ENCODE measurements around the gene PPP2R2D. TPM values are rescaled to one million over a fixed set of nuclear protein-coding genes. Genes with fewer than 3 reads are reported as not detected.
A peak's percentile ranks its signal among the peaks of the same experiment; 100 is the strongest.

Gene PPP2R2D
- total RNA-seq, 1 donor from 2014 or later, result 27.9 TPM

DNA sequence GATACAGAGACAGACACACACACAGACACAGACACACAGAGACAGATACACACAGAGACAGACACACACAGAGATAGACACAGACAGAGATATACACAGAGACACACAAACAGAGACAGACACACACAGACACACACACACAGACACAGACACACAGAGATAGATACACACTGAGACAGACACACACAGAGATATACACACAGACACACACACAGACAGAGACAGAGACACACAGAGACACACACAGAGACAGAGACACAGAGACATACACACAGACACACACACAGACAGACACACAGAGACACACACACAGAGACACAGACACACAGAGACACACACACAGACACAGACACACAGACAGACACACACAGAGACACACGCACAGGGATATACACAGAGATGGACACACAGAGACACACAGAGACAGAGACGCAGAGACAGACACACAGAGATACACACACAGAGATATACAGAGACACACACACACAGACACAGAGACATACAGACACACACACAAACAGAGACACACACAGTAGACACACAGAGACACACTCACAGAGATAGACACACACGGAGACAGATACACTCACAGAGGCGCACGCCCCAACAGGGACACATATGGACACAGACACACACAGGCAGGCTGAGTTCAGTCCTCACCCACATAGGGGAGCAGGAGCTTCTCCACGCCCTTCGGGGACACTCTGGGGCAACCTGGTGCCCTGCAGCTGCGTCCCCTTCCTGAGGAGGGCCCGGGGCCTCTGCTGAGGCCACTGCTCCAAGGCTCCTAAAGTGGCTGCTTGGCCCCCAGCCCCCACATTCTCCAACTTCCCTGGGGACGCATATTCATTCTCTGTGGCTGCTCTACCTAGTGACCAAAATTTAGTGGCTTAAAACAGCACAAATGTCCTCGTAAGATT is 10.3 kb upstream of the PPP2R2D start:
- no peak for DNase-seq

DNA sequence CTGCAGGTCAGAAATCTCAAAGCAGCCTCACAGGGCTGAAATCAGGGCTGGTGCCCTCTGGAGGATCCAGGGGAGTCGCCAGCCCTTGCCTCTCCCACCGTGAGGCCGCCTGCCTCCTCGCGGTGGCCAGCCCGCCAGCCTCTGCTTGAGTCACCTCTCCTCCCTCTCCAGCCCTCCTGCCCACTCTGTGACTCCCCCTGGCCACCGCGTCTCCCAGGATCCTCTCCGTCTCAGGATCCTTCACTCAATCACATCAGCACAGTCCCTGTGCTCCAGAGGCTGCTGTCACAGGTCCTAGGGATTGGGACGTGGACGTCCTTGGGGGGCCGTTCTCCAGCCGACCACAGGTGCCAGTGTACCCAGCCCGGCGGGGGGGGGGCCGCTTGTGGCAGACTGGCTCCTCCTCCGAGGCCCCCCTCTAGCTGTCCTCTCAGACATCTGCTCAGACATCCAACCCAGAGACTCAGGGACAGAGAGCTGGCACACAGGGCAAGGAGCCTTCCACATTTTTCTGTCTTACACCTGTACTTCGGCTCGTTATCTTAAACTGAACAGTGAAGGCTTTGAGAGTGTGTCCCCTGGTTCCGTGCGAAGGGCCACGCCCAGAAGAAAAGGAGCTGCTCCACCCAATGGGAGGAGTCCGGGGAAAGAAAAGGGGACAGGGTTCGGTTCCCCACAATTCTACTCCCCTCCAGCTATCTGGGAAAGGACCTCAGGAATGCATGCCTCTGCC is 9.4 kb upstream of the PPP2R2D start:
- peak; percentile 26 for DNase-seq

DNA sequence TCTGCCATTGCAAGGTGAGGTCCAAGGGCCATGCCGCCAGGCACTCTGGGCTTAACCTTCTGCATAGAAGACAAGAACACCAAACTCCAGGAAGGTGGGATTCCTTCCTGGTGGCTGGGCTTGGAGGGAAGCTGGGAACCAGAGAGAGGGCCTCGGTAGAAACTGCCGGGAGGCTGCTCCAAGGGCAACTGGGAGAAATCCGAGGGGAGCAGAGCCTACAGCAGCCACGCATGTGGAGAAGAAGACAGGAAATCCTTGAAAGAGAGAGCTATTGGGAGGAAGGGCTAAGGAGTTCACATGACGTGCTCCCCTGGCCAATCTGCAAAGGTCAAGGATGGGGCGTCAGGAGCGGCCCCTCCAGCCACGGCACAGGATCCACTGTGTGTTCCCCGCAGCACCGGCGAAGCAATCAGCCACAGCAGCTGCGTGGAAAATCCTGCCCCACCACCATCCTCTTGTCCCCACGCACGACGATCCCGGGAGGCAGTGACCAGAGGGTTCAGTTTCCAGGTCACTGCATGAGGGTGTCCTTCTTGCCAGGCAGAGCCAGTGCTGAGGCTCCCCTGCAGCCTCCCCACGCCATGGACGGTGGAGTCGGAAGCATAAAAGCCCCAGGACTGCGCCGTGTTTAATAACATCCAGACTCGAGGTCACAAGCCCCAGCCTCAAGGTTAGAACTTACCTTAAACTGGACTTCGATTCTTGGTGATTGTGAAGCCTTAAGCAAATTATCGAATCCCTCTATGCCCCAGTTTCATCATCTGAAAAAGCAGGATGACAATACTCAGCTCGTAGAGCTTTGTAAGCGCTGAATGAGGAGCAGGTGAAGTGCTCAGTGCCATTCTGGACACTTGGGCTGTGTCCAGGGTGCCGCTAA is 8.6 kb upstream of the PPP2R2D start:
- no peak for DNase-seq

DNA sequence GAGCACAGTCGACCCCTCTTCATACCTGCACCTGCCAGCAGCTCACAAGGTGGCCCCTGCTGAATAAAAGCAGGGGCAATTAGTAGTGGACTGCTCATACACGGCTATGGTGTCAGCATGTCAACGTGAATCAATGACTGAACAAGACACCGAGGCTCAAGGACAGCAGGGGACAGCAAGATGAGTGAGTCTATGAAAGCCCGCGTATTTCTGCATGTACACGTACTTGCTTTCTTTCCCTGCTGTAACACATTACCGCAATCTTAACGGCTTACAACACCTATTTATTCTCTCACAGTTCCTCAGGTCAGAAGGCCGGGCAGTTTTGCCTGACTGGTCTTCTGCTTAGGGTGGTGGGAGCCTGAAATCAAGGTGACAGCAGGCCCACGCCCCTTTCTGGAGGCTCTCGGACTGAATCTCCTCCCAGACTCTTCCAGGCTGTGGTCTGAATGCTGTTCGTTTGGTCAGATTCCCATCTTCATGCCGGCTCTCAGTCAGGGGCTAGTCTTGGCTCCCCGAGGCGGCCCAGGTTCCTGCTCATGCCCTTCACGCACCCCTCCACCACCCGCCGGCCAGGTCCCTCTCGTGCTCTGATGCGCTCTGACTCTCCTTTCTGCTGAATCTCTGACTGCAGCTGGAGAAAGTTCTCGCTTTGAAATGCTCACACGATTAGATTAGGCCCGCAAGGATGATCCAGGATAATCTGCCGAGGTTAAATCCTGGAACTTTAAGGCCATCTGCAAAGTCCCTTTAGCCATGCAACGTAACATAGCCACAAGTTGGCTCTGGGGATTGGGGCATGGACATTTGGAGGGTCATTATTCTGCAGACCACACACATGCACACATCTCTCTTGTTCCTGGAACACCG is 7.8 kb upstream of the PPP2R2D start:
- no peak for DNase-seq

DNA sequence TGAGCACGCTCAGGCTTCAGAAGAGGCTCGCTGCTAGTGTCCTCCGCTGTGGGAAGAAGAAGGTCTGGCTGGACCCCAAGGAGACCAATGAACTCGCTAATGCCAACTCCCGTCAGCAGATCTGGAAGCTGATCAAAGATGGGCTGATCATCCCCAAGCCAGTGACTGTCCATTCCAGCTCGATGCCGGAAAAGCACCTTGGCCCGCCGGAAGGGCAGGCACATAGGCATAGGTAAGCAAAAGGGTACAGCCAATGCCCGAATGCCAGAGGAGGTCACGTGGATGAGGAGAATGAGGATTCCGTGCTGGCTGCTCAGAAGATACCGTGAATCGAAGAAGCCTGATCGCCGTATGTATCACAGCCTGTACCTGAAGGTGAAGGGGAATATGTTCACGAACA is 5.7 kb upstream of the PPP2R2D start:
- DNase-seq, result no peak

DNA sequence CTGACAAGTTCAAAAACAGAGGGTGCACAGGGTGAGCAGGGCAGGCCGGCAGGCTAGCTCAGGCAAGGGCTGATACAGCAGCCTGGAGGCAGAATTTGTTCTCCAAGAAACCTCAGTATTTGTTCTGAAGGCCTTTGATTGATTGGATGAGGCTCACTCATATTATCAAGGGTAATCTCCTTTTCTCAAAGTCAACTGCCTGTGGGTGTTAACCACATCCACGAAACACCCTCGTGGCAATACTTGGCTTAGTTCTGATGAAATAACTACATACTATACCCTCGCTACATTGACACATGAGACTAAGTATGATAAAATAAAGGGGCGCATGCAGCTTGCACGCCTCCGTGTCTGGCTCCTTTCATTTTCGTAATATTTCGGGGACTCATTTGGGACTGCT is 4.4 kb upstream of the PPP2R2D start:
- DNase-seq, result no peak

DNA sequence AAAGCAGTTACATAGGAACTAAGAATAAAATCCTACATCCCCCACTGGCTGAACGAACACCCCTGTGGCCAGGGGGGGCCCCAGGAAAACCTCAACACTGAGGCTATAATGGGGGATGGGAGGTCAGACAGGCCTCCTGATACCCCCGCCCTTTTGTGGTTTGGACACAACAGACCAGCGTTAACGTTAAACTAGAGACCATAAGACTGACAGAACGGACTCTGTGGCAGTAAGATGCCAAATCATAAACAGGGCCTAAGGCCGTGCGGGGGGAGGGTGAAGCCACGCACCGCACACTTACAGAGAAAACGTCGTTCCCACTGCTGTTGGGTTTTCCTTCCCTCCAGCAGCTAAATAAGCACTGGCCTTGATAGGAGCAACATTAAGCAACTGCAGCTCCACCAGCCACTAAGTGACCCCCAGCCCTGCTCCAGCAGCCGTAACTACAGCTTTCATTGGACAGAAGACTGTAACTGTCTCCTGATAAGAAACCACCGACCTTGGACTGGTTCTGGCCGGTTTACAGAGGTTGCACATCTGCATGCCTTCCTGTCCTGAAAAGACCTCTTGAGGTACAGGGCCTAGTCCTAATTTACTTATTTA is 3.4 kb upstream of the PPP2R2D start:
- DNase-seq, result no peak

DNA sequence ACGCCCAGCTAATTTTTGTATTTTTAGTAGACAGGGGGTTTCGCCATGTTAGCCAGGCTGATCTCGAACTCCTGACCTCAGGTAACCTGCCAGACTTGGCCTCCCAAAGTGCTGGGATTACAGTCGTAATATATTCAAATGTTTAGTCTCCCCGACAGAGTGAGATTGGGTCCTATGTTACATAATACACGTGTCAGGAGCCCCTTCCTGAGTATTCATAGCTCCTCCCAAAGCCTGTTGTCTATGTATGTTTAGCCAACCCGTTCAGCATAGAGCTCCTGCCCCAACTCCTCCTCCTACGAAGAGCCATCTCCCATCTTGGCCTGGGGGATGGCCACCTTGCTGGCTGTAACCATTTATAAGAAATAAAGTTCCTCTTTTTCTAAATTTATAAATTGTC is 2.7 kb upstream of the PPP2R2D start:
- DNase-seq, result no peak

DNA sequence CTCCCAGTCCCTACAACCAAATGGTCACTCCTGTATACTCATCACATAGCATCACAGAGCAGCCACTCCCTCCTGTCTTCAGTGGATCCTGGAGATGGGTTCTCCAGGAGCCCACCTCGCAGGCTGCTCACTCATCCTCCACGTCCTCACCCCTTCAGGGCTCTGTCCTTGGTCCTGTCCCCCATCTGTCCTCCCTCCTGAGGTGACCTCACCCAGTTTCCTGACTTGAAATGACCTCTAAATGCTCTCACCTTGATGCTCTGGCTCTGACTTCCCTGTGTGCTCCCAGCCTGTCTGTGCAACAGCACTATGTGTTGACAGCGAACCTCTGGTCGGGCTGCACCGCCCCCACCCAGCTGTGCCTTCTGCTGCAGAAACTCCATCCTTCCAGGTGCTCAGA is 2.1 kb upstream of the PPP2R2D start:
- DNase-seq, result no peak

DNA sequence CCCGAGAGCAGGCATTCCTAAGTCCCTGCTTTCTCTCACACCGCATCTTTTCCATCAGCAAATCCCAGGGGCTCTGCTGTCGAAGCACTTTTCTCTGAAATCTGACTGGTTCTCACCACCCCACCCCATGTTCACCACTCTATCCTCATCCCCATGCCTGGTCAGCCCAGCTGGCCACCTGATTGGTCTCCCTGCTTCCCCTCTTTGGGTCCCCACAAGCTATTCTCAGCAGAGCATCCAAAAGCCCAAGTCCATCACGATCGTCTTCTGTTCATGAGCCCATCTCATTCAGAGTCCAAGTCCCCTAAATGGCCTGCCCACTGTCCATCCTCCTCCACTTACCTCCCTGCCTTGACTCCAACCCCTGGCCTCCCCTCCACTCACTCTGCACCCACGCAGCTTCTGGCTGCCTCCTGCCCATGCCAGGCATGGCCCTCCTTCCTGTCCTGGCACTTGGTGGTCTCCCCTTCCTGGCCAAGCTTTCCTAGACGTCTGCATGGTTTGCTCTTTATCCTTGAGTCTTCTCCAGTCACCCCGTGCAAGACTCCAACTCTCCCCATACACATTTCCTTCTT is 1.6 kb upstream of the PPP2R2D start:
- no peak for DNase-seq

DNA sequence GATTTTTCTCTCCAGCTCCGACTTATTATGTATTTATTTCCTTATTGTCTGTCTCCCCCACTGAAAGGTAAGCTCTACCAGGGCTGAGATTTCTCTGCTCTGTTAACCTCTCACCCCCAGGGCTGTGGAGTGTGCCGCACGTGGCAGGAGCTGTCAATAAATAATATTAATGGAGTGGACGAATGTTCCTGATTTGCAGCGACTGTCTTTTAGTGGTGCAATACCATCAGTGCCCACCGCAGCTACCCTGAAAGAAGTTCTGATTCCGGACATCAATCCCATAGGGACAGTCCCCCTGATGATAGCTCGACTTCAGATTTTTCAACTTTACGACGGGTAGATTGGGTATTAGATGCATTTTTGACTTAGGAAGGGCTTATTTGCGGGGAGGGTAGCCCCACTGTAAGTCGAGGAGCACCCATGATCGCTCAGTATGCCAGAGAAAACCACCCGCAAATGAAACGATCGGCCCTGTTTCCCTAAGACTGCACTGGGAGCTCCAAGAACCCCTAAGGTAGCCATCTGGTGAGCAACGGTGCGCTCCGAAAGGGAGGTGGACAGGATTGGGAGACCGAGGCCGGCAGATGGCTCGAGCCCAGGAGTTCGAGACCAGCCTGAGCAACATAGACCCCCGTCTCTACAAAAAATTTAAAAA is 986 bp upstream of the PPP2R2D start:
- peak; percentile 9 for DNase-seq

DNA sequence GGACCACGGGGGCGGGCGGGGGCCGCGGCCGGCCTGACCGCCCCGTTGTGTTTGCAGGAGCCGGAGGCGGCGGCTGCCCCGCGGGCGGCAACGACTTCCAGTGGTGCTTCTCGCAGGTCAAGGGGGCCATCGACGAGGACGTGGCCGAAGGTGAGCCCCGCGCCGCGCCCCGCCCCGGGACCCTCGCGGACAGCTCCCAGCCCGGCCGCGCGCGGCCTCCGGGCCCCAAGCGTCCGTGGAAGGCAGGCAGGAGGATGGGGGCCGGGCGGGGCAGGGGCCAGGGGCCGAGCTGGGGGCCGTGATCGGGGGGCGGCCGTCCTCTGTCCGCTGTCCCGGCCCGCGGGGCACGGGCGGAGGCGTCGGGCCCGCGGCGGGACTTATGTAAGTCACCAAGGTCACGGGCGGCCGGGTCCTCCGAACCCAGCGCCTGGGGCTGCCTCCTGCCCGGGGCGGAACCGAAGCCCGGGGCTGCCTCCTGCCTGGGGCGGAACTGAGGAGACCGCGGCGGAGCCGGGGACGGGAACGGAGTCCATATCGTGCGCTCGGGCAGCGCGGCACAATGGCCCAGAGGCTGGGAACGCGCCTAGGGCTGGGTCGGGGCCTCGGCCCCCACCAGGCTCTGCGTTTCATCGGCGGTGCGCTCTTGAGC is 497 bp downstream of the PPP2R2D start:
- DNase-seq, result peak; percentile 55

DNA sequence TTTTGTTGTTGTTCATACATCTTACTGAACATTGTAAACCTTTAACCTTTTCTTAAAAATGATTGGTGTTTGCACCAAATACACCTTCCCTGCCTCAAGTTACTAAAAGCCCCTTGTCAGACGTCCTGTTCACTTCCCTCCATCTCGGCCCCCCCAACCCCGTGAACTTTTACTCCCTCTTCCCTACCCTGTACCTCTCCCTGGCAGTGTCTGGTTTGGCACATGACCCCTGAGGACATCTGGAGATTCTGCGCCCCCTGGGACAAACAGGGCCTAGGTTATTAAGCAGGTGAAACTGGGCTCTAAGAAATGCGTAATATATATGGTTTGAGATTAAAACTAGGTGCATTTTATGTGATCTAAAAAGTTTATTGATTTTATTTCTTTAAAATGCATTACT is 1.4 kb downstream of the PPP2R2D start:
- no peak for DNase-seq

DNA sequence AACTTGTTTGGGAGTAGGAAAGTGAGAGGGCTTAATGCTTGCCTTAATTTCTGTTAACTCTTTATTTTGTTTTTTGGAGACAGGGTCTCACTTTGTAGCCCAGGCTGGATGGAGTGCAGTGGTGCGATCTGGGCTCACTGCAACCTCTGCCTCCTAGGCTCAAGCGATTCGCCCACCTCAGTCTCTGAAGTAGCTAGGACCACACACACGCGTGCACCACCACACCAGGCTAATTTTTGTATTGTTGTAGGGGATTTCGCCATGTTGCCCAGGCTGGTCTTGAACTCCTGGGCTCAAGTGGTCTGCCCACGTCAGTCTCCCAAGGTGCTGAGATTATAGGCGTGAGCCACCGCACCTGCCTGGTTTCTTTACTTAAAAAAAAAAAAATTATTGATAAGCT is 1.9 kb downstream of the PPP2R2D start:
- DNase-seq, result no peak

DNA sequence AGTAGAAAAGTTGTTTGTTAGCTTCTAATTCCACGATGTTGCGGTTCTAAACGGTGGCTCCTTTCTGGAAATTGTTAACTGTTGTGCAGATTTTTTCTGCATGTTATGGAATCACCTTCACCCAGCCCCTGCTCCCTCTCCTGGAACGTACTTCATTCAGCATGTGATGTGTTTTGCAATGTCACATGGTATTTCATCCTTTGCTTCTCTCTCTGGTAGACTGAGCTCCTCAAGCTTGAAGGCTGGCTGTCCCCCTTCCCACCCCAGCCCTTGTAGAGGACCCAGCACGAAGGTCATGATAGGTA is 4.4 kb downstream of the PPP2R2D start:
- DNase-seq, result no peak

DNA sequence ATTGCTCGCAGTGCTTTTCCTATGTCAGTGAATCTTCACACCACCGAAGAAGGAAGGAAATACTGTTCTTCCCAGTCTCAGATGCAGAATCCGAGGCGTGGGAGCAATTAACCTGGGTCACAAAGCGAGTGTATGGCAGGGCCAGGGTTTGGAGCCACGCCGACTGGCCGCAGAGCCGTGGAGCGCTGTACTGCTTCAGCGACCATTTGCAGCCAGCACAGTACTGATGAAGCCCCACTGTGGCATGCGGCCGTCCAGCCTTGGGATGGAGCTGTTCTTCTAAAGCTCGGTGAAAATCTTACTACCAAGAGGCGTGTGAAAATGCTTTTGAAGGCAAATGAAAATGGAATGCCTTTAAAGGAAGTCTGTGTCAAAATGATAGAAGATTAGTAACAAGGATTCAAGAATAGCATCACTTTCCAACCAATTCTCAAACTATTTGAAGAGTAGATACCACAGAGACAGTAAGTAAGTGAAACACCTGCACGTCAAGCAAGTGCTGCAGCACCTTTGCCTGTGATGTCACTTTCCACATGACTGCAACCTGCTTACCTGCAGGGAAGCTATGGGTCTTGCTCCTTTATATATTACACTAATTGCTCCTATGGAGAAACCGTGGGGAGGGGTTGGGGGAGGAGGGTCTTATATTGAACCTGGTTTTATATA is 4.9 kb downstream of the PPP2R2D start:
- DNase-seq, result no peak

DNA sequence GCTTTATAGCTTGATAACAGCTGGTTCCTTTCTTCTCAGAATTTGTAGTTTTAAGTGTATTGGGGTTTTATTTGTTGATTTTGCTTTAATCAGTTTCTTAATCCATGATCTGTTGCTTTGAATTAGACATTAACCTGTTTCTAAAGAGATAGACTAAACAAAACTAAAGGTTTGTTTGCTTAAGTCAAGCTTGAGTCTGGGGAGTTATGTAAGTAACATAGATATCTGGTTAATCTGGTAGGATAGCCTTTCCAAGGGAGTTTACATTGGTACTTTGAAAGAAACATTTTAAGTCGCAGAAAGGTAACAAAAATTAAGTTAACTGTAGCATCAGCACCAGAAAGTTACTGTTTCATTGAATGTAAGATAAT is 5.4 kb downstream of the PPP2R2D start:
- DNase-seq, result no peak

DNA sequence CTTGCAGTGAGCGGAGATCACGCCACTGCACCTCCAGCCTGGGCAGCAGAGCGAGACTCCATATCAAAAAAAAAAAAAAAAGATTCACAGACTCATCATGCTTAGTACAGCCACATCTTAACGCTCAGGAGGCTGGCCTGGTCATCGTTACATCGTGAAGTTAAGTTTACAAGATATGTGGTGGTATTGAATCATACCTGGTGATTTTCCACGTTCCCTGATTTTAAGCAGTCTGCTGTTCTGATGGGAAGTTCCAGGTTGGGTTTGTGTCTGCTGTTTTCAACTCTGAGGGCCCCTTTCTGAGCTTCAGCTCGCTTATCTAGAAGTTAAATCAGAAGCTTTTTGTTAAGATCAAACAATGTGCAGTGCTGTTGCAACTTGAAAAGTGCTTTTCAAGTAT is 6.9 kb downstream of the PPP2R2D start:
- no peak for DNase-seq

DNA sequence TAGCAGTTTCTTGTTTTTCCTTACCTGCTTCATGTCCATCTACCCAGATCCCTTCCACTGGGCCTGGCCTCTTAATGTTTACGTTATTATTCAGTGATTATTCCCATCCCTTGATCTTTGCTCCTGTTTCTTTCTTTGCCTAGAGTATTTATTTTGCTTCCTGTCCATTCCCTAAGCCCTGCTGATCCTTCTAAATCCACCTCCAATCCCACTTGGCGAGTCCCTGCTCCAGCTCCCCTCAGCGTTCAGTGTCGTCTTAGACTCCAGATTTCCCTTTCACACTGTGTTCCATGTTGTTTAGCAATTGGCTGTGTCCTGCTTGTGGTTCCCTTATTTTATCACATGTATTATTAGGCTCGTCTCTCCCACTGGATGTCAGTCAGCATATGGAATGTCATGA is 7.3 kb downstream of the PPP2R2D start:
- DNase-seq, result no peak
